H1 (cell line): ENCODE results near the gene TXNL4A. TPM values are rescaled to one million over a fixed set of nuclear protein-coding genes. Genes with fewer than 3 reads are reported as not detected.
A peak's percentile ranks its signal among the peaks of the same experiment; 100 is the strongest.

Experiments used
- CTCF ChIA-PET: fragments of 300-600 bp; sonication (Branson Sonifier 250); formaldehyde crosslinking; loops from one replicate; lab custom pipeline; 2021; ENCODE audit not compliant: partially characterized antibody; lab: Charles Lee
- POLR2A ChIA-PET: fragments of 300-600 bp; sonication (Branson Sonifier 250); formaldehyde crosslinking; loops from one replicate; lab custom pipeline; 2021; ENCODE audit warnings: inconsistent platforms; ENCODE audit not compliant: partially characterized antibody; lab: Charles Lee
- DNase-seq, 2 experiments: peaks; one replicate each; pipeline versions ENCODE4 v3.0.0 to v3.0.0-alpha.2; 2010 to 2022; ENCODE audit warnings: low spot score in 2 of 2, low read depth in 1 of 2, mixed read lengths in 1 of 2
- FAIRE-seq: peaks from 2 replicates; lab custom pipeline; 2011; peaks lifted over from hg19 to GRCh38; lab: Jason Lieb, UNC
- H2AFZ ChIP-seq: 2 replicates; pipeline ENCODE4 v1.8.1; 2012; ENCODE audit warnings: low read length, inconsistent platforms
- H2AK5ac ChIP-seq: 2 replicates; pipeline ENCODE4 v1.6.1; 2013; ENCODE audit warnings: low read depth, low read length
- H2BK120ac ChIP-seq: replicated peaks from 2 replicates; pipeline ENCODE3; 2013; ENCODE audit warnings: low read depth, low read length, inconsistent platforms
- H2BK12ac ChIP-seq: 2 replicates; pipeline ENCODE4 v1.6.1; 2013; ENCODE audit warnings: low read depth, low read length
- H2BK15ac ChIP-seq: 2 replicates; pipeline ENCODE4 v1.6.1; 2013; ENCODE audit warnings: low read length
- H2BK20ac ChIP-seq: 2 replicates; pipeline ENCODE4 v1.6.1; 2013; ENCODE audit warnings: low read length
- H2BK5ac ChIP-seq: 2 replicates; pipeline ENCODE4 v1.6.1; 2013; ENCODE audit warnings: low read depth, low read length
- H3K14ac ChIP-seq: 2 replicates; pipeline ENCODE4 v1.6.1; 2013; ENCODE audit warnings: inconsistent platforms; ENCODE audit not compliant: insufficient read length
- H3K18ac ChIP-seq: 2 replicates; pipeline ENCODE4 v1.6.1; 2013; ENCODE audit warnings: low read length; ENCODE audit errors: extremely low read depth
- H3K23ac ChIP-seq: 2 replicates; pipeline ENCODE4 v1.6.1; 2013; ENCODE audit warnings: inconsistent platforms; ENCODE audit not compliant: insufficient read length
- H3K23me2 ChIP-seq: 2 replicates; pipeline ENCODE4 v1.6.1; 2013; ENCODE audit warnings: low read depth, low read length
- H3K27ac ChIP-seq: 2 replicates; pipeline ENCODE4 v1.6.1; 2011; ENCODE audit warnings: low read depth, low read length, inconsistent platforms
- H3K27me3 ChIP-seq, 4 experiments: replicated peaks in 1 of 4; 1 replicate in 1 of 4; 2 replicates in 3 of 4; pipeline versions ENCODE4 v1.6.1 to v1.8.1; 2011 to 2013; ENCODE audit warnings: low read length in 3 of 4, mild to moderate bottlenecking in 3 of 4, inconsistent platforms in 2 of 4, mixed read lengths in 2 of 4, moderate library complexity in 1 of 4; ENCODE audit not compliant: control insufficient read depth in 3 of 4, insufficient read depth in 3 of 4; ENCODE audit errors: extremely low read depth in 1 of 4
- H3K36me3 ChIP-seq, 4 experiments: 2 replicates each; pipeline versions ENCODE4 v1.6.1 to v1.8.1; 2011 to 2013; ENCODE audit warnings: mild to moderate bottlenecking in 4 of 4, low read length in 3 of 4, moderate library complexity in 2 of 4, control low read depth in 1 of 4, inconsistent platforms in 1 of 4; ENCODE audit not compliant: insufficient read depth in 4 of 4, control insufficient read depth in 2 of 4
- H3K4ac ChIP-seq: replicated peaks from 2 replicates; pipeline ENCODE3; 2013; ENCODE audit warnings: low read length, low read depth, mixed read lengths, inconsistent platforms; ENCODE audit not compliant: insufficient read length
- H3K4me1 ChIP-seq, 4 experiments: replicated peaks in 1 of 4; 1 replicate in 1 of 4; 2 replicates in 3 of 4; pipeline versions ENCODE4 v1.6.1 to v1.8.1; 2011 to 2013; ENCODE audit warnings: low read length in 3 of 4, inconsistent platforms in 2 of 4, mixed read lengths in 1 of 4; ENCODE audit not compliant: insufficient read depth in 4 of 4, control insufficient read depth in 3 of 4
- H3K4me2 ChIP-seq, 2 experiments: 2 replicates each; pipeline versions ENCODE4 v1.6.1 to v1.8.1; 2011 to 2013; ENCODE audit warnings: low read depth in 2 of 2, low read length in 2 of 2, control low read depth in 1 of 2, inconsistent platforms in 1 of 2, mild to moderate bottlenecking in 1 of 2; ENCODE audit not compliant: insufficient read depth in 1 of 2
- H3K4me3 ChIP-seq, 4 experiments: fragments of 200-600, 300-600 bp in 1 of 4; sonication (generic), shearing (Covaris generic), sonication (Bioruptor Twin) in 1 of 4; 2 replicates each; pipeline versions ENCODE4 v1.5.1 to v1.8.1; 2011 to 2016; ENCODE audit warnings: low read length in 4 of 4, low read depth in 3 of 4, control low read depth in 2 of 4, inconsistent platforms in 2 of 4, mild to moderate bottlenecking in 2 of 4, mixed read lengths in 1 of 4, moderate library complexity in 1 of 4; ENCODE audit not compliant: insufficient read depth in 2 of 4; ENCODE audit errors: extremely low read depth in 1 of 4
- H3K56ac ChIP-seq: replicated peaks from 2 replicates; pipeline ENCODE3; 2013; ENCODE audit warnings: low read depth, mild to moderate bottlenecking, mixed read lengths, low read length, inconsistent platforms; ENCODE audit not compliant: insufficient read length
- H3K79me1 ChIP-seq: 2 replicates; pipeline ENCODE4 v1.6.1; 2013; ENCODE audit warnings: low read depth, low read length, control low read depth
- H3K79me2 ChIP-seq, 2 experiments: 2 replicates each; pipeline versions ENCODE4 v1.6.1 to v1.8.1; 2012 to 2013; ENCODE audit warnings: low read length in 2 of 2, mild to moderate bottlenecking in 2 of 2, inconsistent platforms in 1 of 2; ENCODE audit not compliant: insufficient read depth in 2 of 2, control insufficient read depth in 1 of 2
- H3K9ac ChIP-seq, 4 experiments: replicated peaks in 1 of 4; 1 replicate in 1 of 4; 2 replicates in 3 of 4; pipeline versions ENCODE4 v1.6.1 to v1.8.1; 2011 to 2013; ENCODE audit warnings: low read depth in 3 of 4, low read length in 3 of 4, control low read depth in 2 of 4, mild to moderate bottlenecking in 2 of 4, moderate library complexity in 2 of 4, inconsistent platforms in 1 of 4; ENCODE audit errors: extremely low read depth in 1 of 4
- H3K9me3 ChIP-seq, 2 experiments: 2 replicates each; pipeline versions ENCODE4 v1.6.1 to v1.8.1; 2012 to 2013; ENCODE audit warnings: mild to moderate bottlenecking in 2 of 2, moderate library complexity in 2 of 2, control low read depth in 1 of 2, inconsistent platforms in 1 of 2, low read depth in 1 of 2, low read length in 1 of 2, mixed read lengths in 1 of 2; ENCODE audit not compliant: insufficient read depth in 2 of 2
- H4K20me1 ChIP-seq, 2 experiments: replicated peaks in 1 of 2; 2 replicates each; pipeline versions ENCODE3 to v1.8.1; 2011 to 2013; ENCODE audit warnings: inconsistent platforms in 2 of 2, low read length in 2 of 2, mild to moderate bottlenecking in 1 of 2; ENCODE audit not compliant: insufficient read depth in 2 of 2, control insufficient read depth in 1 of 2
- H4K5ac ChIP-seq: 2 replicates; pipeline ENCODE4 v1.6.1; 2013; ENCODE audit warnings: low read length, low read depth, mixed read lengths, inconsistent platforms; ENCODE audit not compliant: insufficient read length
- H4K8ac ChIP-seq: 2 replicates; pipeline ENCODE4 v1.8.0; 2013; ENCODE audit warnings: mild to moderate bottlenecking, moderate library complexity, low read length, inconsistent platforms; ENCODE audit not compliant: insufficient read depth; ENCODE audit errors: extremely low read depth
- H4K91ac ChIP-seq: replicated peaks from 2 replicates; pipeline ENCODE3; 2013; ENCODE audit warnings: low read length, mixed read lengths, inconsistent platforms; ENCODE audit not compliant: insufficient read length
- CTCF ChIP-seq, 3 experiments: IDR thresholded peaks; 1 replicate in 2 of 3; 2 replicates in 1 of 3; pipeline versions ENCODE4 v1.5.1 to v1.6.1; 2011; ENCODE audit warnings: low read length in 3 of 3, mild to moderate bottlenecking in 3 of 3, inconsistent platforms in 2 of 3, low read depth in 1 of 3, moderate library complexity in 1 of 3; ENCODE audit not compliant: insufficient read depth in 1 of 3; ENCODE audit errors: control extremely low read depth in 1 of 3
- E2F6 ChIP-seq: IDR thresholded peaks from 2 replicates; pipeline ENCODE4 v1.6.1; 2012; ENCODE audit warnings: inconsistent platforms
- KDM1A ChIP-seq: fragments of 200-600, 300-600 bp; sonication (generic); IDR thresholded peaks from 2 replicates; pipeline ENCODE4 v1.7.1; 2016; ENCODE audit warnings: mild to moderate bottlenecking, low read length, borderline replicate concordance
- NRF1 ChIP-seq: IDR thresholded peaks from 2 replicates; pipeline ENCODE4 v1.6.1; 2011; ENCODE audit warnings: mild to moderate bottlenecking, low read depth, low read length, improper control_type of control experiment
- PHF8 ChIP-seq: fragments of 200-600 bp; sonication (generic); conservative IDR thresholded peaks from 2 replicates; pipeline ENCODE4 v1.7.1; 2012; ENCODE audit warnings: low read depth, mild to moderate bottlenecking, inconsistent platforms, low read length, moderate library complexity
- RNF2 ChIP-seq: fragments of 200-900, 300-1000 bp; sonication (generic); IDR thresholded peaks from 2 replicates; pipeline ENCODE4 v1.7.1; 2016; ENCODE audit warnings: borderline replicate concordance, low read depth, mild to moderate bottlenecking, antibody characterized with exemption, low read length; ENCODE audit not compliant: poor library complexity, severe bottlenecking; ENCODE audit errors: missing control alignments
- TAF1 ChIP-seq: IDR thresholded peaks from 2 replicates; pipeline ENCODE4 v1.6.1; 2011; ENCODE audit warnings: mild to moderate bottlenecking, low read depth, low read length
- TBP ChIP-seq: IDR thresholded peaks from 2 replicates; pipeline ENCODE4 v1.6.1; 2011; ENCODE audit warnings: low read depth, low read length, improper control_type of control experiment
- WGBS, 2 experiments: shearing (Covaris generic) in 1 of 2; methylation state at CpG; one replicate each; pipeline versions ENCODE4 v1.1.6 to v1.1.7; 2013 to 2015; ENCODE audit warnings: low lambda C conversion rate in 2 of 2, mixed read lengths in 2 of 2, inconsistent platforms in 1 of 2, low coverage in 1 of 2, missing lambda C conversion rate in 1 of 2; ENCODE audit not compliant: insufficient replicate concordance in 2 of 2, insufficient coverage in 1 of 2, insufficient read length in 1 of 2; ENCODE audit errors: extremely low coverage in 1 of 2, missing lambda C conversion rate in 1 of 2; 5-methylcytosine and 5-hydroxymethylcytosine counted together
- polyA plus RNA-seq, 7 experiments: library from polyadenylated mRNA; depleted of rRNA in 3 of 7; stranded (reverse) in 5 of 7; unstranded in 2 of 7; fragments of >200 nt in 5 of 7; fragments of 200-250 nt in 2 of 7; gene quantifications; 1 replicate in 5 of 7; 2 replicates in 1 of 7; 4 replicates in 1 of 7; pipeline versions ENCODE4 v1.2.1 to v1.2.3, GENCODE V29; 2011 to 2013; ENCODE audit warnings: missing spikeins in 2 of 7, mixed read lengths in 2 of 7
- total RNA-seq: library from RNA; stranded (reverse); fragmentation: NEBNext Ultra II Directional; extraction: Animal tissue kit (Norgen Biotek cat#: 25700); gene quantifications from 2 replicates; pipeline ENCODE4 v1.2.1, GENCODE V29; 2021

Gene TXNL4A
- total and polyA plus RNA-seq, 2 of the 8 experiments (the other 6 are each of a cell fraction or from before 2014, with no cell fraction given), result 169 to 181 TPM

GRCh38 chr18:79947881-79948610 is 40.3 kb downstream of the TXNL4A start:
- Histone ChIP-seq H2BK12ac (no peak overlapping the region), H3K9ac (no peak overlapping the region)
- 85% methylated on average over 15 of the region's 15 CpGs; no CpG with 5 or more reads in 1 of the 2 experiments for WGBS, 2 experiments
- TF ChIP-seq TAF1 (no peak), NRF1 (no peak), KDM1A (no peak), E2F6 (no peak), PHF8 (no peak), TBP (no peak), CTCF (IDR thresholded peaks at IDR 0.05; ENCODE audit: control extremely low read depth in 1 of 3, insufficient read depth in 1 of 3, low read depth in 1 of 3, low read length in 3 of 3) (no peak), RNF2 (no peak)

More at GRCh38 chr18:79947881-79948610, 40.3 kb downstream of the TXNL4A start:
- no peak overlapping the region for H3K14ac ChIP-seq
- no peak overlapping the region for H3K4me2 ChIP-seq
- H3K27me3 ChIP-seq, result peaks cover 6 to 24% (median 19%) of the 10 kb centered on the region in 4 experiments
- no peak overlapping the region for H4K91ac ChIP-seq
- H2BK120ac ChIP-seq, result no peak overlapping the region
- ChIA-PET POLR2A (interaction anchor here (1.5 kb wide), 1 partner anchor 35 kb away, joined by 3 read pairs; no protein-coding TSS in a partner anchor), CTCF (interaction anchor here (1.1 to 4.4 kb wide), 4 partner anchors 10 to 308 kb away, joined by 3 to 19 read pairs (median 10); no protein-coding TSS in a partner anchor)
- no peak overlapping the region for H3K4me3 ChIP-seq
- no peak for FAIRE-seq
- H4K20me1 ChIP-seq, result peaks cover 5 to 15% of the 10 kb centered on the region in 2 experiments
- DNase-seq, result no peak
- peak overlapping the region; percentile 62; the same call in 1 of the 2 replicates for H4K8ac ChIP-seq
- no peak overlapping the region for H3K27ac ChIP-seq
- H2BK5ac ChIP-seq, result no peak overlapping the region
- H2AFZ ChIP-seq, result no peak overlapping the region
- no peak overlapping the region for H2AK5ac ChIP-seq
- peaks cover 0 to 18% (median 9%) of the 10 kb centered on the region in 4 experiments; a peak in 6 of 7 replicates for H3K4me1 ChIP-seq
- H3K56ac ChIP-seq, result no peak overlapping the region
- no peak overlapping the region for H4K5ac ChIP-seq
- H3K4ac ChIP-seq, result no peak overlapping the region
- H3K23me2 ChIP-seq, result peaks cover 14% of the 10 kb centered on the region; the same call in 1 of the 2 replicates
- peaks cover 3% of the 10 kb centered on the region; the same call in 1 of the 2 replicates for H3K79me1 ChIP-seq
- no peak overlapping the region for H2BK15ac ChIP-seq
- no peak overlapping the region for H3K23ac ChIP-seq
- H3K79me2 ChIP-seq, result peaks cover 0 to 6% of the 10 kb centered on the region in 2 experiments; a peak in 1 of 4 replicates
- H3K9me3 ChIP-seq, result no peaks in the 10 kb centered on the region
- no peak overlapping the region for H2BK20ac ChIP-seq
- H3K36me3 ChIP-seq, result no peaks in the 10 kb centered on the region; a peak in 1 of 8 replicates
- no peak overlapping the region for H3K18ac ChIP-seq
